Fibroblast of mammary gland (primary cell): ENCODE data around the gene PODXL.

Source experiments
- DNase-seq: peaks from one replicate; pipeline ENCODE4 v3.0.0-alpha.2; 2010; ENCODE audit warnings: low read depth
- H3K4me3 ChIP-seq: 2 replicates; pipeline ENCODE4 v1.5.1; 2011; ENCODE audit warnings: low read depth, mild to moderate bottlenecking, low read length, moderate library complexity; ENCODE audit not compliant: control insufficient read depth
- TF ChIP-seq, protein P1 (sequence below): conservative IDR thresholded peaks from 2 replicates; pipeline ENCODE4 v1.5.1; 2011; ENCODE audit warnings: low read depth, low read length, inconsistent platforms; ENCODE audit not compliant: control insufficient read depth, insufficient read depth

Gene PODXL

DNA sequence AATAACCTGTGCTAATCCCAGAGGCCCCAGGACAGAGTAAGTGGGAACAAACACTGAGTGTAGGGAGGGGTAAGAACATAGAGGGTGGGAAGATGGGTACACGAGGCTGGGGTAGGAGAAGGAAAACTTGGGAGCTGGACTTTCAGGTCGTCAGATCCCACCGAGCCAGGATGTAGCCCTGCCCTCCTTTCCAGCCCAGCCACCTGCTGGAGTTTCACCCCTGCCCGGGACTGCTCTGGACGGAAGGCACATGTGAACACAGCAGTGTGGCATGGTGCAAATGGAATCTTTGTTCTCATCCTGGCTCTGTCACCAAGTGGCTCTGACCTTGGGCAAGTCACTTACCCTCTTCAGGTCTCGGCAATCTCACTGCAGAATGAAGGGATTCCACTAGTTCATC is 52.8 kb downstream of the PODXL start:
- H3K4me3 ChIP-seq: no peak overlapping the region
- TF ChIP-seq, protein P1, sequence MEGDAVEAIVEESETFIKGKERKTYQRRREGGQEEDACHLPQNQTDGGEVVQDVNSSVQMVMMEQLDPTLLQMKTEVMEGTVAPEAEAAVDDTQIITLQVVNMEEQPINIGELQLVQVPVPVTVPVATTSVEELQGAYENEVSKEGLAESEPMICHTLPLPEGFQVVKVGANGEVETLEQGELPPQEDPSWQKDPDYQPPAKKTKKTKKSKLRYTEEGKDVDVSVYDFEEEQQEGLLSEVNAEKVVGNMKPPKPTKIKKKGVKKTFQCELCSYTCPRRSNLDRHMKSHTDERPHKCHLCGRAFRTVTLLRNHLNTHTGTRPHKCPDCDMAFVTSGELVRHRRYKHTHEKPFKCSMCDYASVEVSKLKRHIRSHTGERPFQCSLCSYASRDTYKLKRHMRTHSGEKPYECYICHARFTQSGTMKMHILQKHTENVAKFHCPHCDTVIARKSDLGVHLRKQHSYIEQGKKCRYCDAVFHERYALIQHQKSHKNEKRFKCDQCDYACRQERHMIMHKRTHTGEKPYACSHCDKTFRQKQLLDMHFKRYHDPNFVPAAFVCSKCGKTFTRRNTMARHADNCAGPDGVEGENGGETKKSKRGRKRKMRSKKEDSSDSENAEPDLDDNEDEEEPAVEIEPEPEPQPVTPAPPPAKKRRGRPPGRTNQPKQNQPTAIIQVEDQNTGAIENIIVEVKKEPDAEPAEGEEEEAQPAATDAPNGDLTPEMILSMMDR: no peak
- DNase-seq: no peak

DNA sequence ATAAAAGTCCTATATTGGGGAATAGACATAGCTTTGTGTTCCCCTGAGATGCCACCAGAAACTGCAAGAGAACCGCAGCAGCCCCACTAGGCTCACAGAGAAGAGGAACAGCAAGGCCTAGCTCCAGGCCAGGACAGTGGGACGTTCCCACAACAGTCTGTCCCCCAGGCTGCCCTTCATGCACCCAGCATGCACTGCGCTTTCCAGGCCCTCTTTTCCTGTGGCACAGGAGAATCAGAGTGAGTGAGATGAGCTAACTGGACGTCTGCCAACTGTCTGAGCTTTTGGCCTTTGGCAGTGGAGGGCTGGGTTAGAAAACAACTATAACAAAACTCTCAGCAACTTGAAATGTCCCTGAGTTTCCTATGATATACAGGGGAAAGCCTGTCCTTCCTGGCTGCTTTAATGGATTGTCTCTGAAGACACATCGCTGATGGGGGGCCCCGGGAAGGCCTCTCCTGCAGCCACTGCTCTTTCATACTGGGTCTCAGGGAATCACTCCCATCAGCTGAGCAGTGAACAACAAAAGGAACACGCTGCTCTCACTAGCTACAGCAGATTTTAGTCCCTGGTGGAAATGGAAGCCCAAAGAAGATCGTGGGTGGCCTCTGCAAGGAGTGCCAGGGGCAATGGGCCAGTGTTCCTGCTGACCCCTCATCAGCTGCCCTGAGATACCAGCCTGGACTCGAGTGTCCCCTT is 53.5 kb downstream of the PODXL start:
- TF ChIP-seq, protein P1: no peak
- peak; percentile 77 for DNase-seq

DNA sequence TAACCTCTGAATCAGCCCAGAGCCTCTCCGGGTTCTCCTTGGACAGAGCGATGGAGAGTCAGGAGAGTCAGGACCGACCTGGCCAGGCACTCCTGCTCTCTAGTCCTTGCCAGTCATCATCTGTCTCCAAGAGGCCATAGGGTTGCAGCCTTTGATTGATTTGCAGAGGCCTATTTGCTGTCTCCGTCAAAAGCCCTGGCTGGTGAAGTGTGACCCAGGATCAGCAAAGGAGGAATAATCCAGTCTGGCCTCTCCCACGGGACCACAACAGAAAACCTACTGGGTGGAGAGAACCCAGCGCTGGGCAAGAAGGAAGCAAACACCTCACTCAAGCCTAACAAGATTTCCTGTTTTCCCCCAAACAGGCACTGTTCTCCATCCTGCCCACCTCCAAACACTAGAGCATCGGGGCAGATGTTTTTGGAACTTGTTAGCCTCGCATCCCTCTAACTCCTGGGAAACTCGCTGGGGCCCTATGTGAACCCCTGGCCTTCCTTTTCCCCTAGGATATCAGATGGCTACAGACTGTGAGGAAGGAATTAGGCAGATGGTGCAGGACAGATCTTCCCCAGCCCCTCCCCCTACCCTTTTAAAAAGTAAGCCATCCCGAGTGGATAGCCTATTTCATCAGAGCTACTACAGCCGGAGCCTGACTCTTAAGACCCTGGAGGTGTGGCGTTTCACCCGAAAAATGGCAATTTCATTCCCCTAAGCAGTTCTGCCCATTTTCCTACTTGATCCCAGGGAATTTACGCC is 54.3 kb downstream of the PODXL start:
- no peak overlapping the region for H3K4me3 ChIP-seq
- no peak for DNase-seq
- TF ChIP-seq, protein P1: no peak

More for the DNA sequence above, 53.5 kb downstream of the PODXL start:
- H3K4me3 ChIP-seq: no peak overlapping the region

DNA sequence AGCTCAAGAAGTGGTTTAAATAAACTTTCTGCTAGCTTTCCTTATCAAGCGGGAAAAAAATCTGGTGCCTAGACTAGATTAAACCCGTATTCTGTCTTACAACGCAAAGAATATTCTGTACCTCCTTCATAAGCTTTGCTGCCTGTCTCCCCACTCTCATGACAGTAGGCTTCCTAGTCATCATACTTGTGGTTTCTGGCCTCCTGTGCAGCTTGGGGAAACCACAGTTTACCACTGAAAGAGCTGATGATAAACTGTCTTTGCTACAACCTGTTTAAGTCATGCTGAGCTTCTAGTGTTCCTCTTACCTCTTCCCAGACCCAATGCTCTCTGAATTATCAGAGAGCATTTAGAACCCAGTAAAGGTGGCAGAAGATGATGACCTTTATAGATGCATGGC is 55.0 kb downstream of the PODXL start:
- TF ChIP-seq, protein P1: no peak

DNA sequence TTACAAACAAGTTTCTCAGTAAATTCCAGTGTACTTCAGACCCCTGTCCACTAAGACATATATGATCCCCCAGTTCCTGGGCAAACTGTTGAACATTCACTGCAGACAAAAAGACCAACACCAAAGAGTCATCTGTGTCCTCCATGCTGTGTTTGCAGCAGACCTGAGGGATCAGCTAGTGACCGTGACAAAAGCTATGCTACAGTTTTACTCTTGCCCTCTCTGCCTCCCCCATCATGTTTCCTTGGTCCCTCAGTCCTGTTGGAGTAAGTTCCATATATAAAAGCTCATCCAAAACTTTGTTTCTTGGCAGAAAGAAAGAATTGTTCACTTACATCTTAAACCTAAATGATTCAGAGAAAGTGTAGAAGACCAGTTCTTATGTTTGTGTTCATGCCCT is 56.1 kb downstream of the PODXL start:
- TF ChIP-seq, protein P1: no peak
- no peak for DNase-seq
- no peak overlapping the region for H3K4me3 ChIP-seq

More for the DNA sequence above, 55.0 kb downstream of the PODXL start:
- peak; percentile 66 for DNase-seq
- H3K4me3 ChIP-seq: no peak overlapping the region

DNA sequence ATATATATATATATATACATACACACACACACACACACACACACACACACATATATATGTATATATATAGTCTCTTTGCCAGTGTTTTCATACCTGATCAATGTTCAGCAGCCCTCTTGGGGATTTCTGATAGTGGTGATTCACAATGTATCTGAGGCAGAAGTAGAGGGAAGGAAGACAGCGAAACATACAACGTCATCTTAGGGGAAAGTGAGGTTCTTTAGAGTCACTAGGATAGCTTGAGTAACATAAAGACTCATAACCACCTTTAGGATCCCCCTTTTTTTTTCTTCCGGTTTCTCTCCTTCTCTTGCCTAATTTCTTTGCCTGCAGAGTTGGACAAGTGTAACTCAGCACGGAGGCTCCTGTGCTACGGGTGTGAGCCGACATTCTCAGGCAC is 56.6 kb downstream of the PODXL start:
- H3K4me3 ChIP-seq: no peak overlapping the region
- no peak for DNase-seq
- TF ChIP-seq, protein P1: no peak
